H1 (cell line): ENCODE results near the gene OR2J1. TPM values are rescaled to one million over a fixed set of nuclear protein-coding genes. Genes with fewer than 3 reads are reported as not detected.

Source experiments
- CTCF ChIA-PET: fragments of 300-600 bp; sonication (Branson Sonifier 250); formaldehyde crosslinking; loops from one replicate; lab custom pipeline; 2021; ENCODE audit not compliant: partially characterized antibody; lab: Charles Lee
- POLR2A ChIA-PET: fragments of 300-600 bp; sonication (Branson Sonifier 250); formaldehyde crosslinking; loops from one replicate; lab custom pipeline; 2021; ENCODE audit warnings: inconsistent platforms; ENCODE audit not compliant: partially characterized antibody; lab: Charles Lee
- DNase-seq, 2 experiments: peaks; one replicate each; pipeline versions ENCODE4 v3.0.0 to v3.0.0-alpha.2; 2010 to 2022; ENCODE audit warnings: low spot score in 2 of 2, low read depth in 1 of 2, mixed read lengths in 1 of 2
- FAIRE-seq: peaks from 2 replicates; lab custom pipeline; 2011; peaks lifted over from hg19 to GRCh38; lab: Jason Lieb, UNC
- H2AFZ ChIP-seq: 2 replicates; pipeline ENCODE4 v1.8.1; 2012; ENCODE audit warnings: low read length, inconsistent platforms
- H2AK5ac ChIP-seq: 2 replicates; pipeline ENCODE4 v1.6.1; 2013; ENCODE audit warnings: low read depth, low read length
- H2BK120ac ChIP-seq: replicated peaks from 2 replicates; pipeline ENCODE3; 2013; ENCODE audit warnings: low read depth, low read length, inconsistent platforms
- H2BK12ac ChIP-seq: 2 replicates; pipeline ENCODE4 v1.6.1; 2013; ENCODE audit warnings: low read depth, low read length
- H2BK15ac ChIP-seq: 2 replicates; pipeline ENCODE4 v1.6.1; 2013; ENCODE audit warnings: low read length
- H2BK20ac ChIP-seq: 2 replicates; pipeline ENCODE4 v1.6.1; 2013; ENCODE audit warnings: low read length
- H2BK5ac ChIP-seq: 2 replicates; pipeline ENCODE4 v1.6.1; 2013; ENCODE audit warnings: low read depth, low read length
- H3K14ac ChIP-seq: 2 replicates; pipeline ENCODE4 v1.6.1; 2013; ENCODE audit warnings: inconsistent platforms; ENCODE audit not compliant: insufficient read length
- H3K18ac ChIP-seq: 2 replicates; pipeline ENCODE4 v1.6.1; 2013; ENCODE audit warnings: low read length; ENCODE audit errors: extremely low read depth
- H3K23ac ChIP-seq: 2 replicates; pipeline ENCODE4 v1.6.1; 2013; ENCODE audit warnings: inconsistent platforms; ENCODE audit not compliant: insufficient read length
- H3K23me2 ChIP-seq: 2 replicates; pipeline ENCODE4 v1.6.1; 2013; ENCODE audit warnings: low read depth, low read length
- H3K27ac ChIP-seq: 2 replicates; pipeline ENCODE4 v1.6.1; 2011; ENCODE audit warnings: low read depth, low read length, inconsistent platforms
- H3K27me3 ChIP-seq, 4 experiments: replicated peaks in 1 of 4; 1 replicate in 1 of 4; 2 replicates in 3 of 4; pipeline versions ENCODE4 v1.6.1 to v1.8.1; 2011 to 2013; ENCODE audit warnings: low read length in 3 of 4, mild to moderate bottlenecking in 3 of 4, inconsistent platforms in 2 of 4, mixed read lengths in 2 of 4, moderate library complexity in 1 of 4; ENCODE audit not compliant: control insufficient read depth in 3 of 4, insufficient read depth in 3 of 4; ENCODE audit errors: extremely low read depth in 1 of 4
- H3K36me3 ChIP-seq, 4 experiments: 2 replicates each; pipeline versions ENCODE4 v1.6.1 to v1.8.1; 2011 to 2013; ENCODE audit warnings: mild to moderate bottlenecking in 4 of 4, low read length in 3 of 4, moderate library complexity in 2 of 4, control low read depth in 1 of 4, inconsistent platforms in 1 of 4; ENCODE audit not compliant: insufficient read depth in 4 of 4, control insufficient read depth in 2 of 4
- H3K4ac ChIP-seq: replicated peaks from 2 replicates; pipeline ENCODE3; 2013; ENCODE audit warnings: low read length, low read depth, mixed read lengths, inconsistent platforms; ENCODE audit not compliant: insufficient read length
- H3K4me1 ChIP-seq, 4 experiments: replicated peaks in 1 of 4; 1 replicate in 1 of 4; 2 replicates in 3 of 4; pipeline versions ENCODE4 v1.6.1 to v1.8.1; 2011 to 2013; ENCODE audit warnings: low read length in 3 of 4, inconsistent platforms in 2 of 4, mixed read lengths in 1 of 4; ENCODE audit not compliant: insufficient read depth in 4 of 4, control insufficient read depth in 3 of 4
- H3K4me2 ChIP-seq, 2 experiments: 2 replicates each; pipeline versions ENCODE4 v1.6.1 to v1.8.1; 2011 to 2013; ENCODE audit warnings: low read depth in 2 of 2, low read length in 2 of 2, control low read depth in 1 of 2, inconsistent platforms in 1 of 2, mild to moderate bottlenecking in 1 of 2; ENCODE audit not compliant: insufficient read depth in 1 of 2
- H3K4me3 ChIP-seq, 4 experiments: fragments of 200-600, 300-600 bp in 1 of 4; sonication (generic), shearing (Covaris generic), sonication (Bioruptor Twin) in 1 of 4; 2 replicates each; pipeline versions ENCODE4 v1.5.1 to v1.8.1; 2011 to 2016; ENCODE audit warnings: low read length in 4 of 4, low read depth in 3 of 4, control low read depth in 2 of 4, inconsistent platforms in 2 of 4, mild to moderate bottlenecking in 2 of 4, mixed read lengths in 1 of 4, moderate library complexity in 1 of 4; ENCODE audit not compliant: insufficient read depth in 2 of 4; ENCODE audit errors: extremely low read depth in 1 of 4
- H3K56ac ChIP-seq: replicated peaks from 2 replicates; pipeline ENCODE3; 2013; ENCODE audit warnings: low read depth, mild to moderate bottlenecking, mixed read lengths, low read length, inconsistent platforms; ENCODE audit not compliant: insufficient read length
- H3K79me1 ChIP-seq: 2 replicates; pipeline ENCODE4 v1.6.1; 2013; ENCODE audit warnings: low read depth, low read length, control low read depth
- H3K79me2 ChIP-seq, 2 experiments: 2 replicates each; pipeline versions ENCODE4 v1.6.1 to v1.8.1; 2012 to 2013; ENCODE audit warnings: low read length in 2 of 2, mild to moderate bottlenecking in 2 of 2, inconsistent platforms in 1 of 2; ENCODE audit not compliant: insufficient read depth in 2 of 2, control insufficient read depth in 1 of 2
- H3K9ac ChIP-seq, 4 experiments: replicated peaks in 1 of 4; 1 replicate in 1 of 4; 2 replicates in 3 of 4; pipeline versions ENCODE4 v1.6.1 to v1.8.1; 2011 to 2013; ENCODE audit warnings: low read depth in 3 of 4, low read length in 3 of 4, control low read depth in 2 of 4, mild to moderate bottlenecking in 2 of 4, moderate library complexity in 2 of 4, inconsistent platforms in 1 of 4; ENCODE audit errors: extremely low read depth in 1 of 4
- H3K9me3 ChIP-seq, 2 experiments: 2 replicates each; pipeline versions ENCODE4 v1.6.1 to v1.8.1; 2012 to 2013; ENCODE audit warnings: mild to moderate bottlenecking in 2 of 2, moderate library complexity in 2 of 2, control low read depth in 1 of 2, inconsistent platforms in 1 of 2, low read depth in 1 of 2, low read length in 1 of 2, mixed read lengths in 1 of 2; ENCODE audit not compliant: insufficient read depth in 2 of 2
- H4K20me1 ChIP-seq, 2 experiments: replicated peaks in 1 of 2; 2 replicates each; pipeline versions ENCODE3 to v1.8.1; 2011 to 2013; ENCODE audit warnings: inconsistent platforms in 2 of 2, low read length in 2 of 2, mild to moderate bottlenecking in 1 of 2; ENCODE audit not compliant: insufficient read depth in 2 of 2, control insufficient read depth in 1 of 2
- H4K5ac ChIP-seq: 2 replicates; pipeline ENCODE4 v1.6.1; 2013; ENCODE audit warnings: low read length, low read depth, mixed read lengths, inconsistent platforms; ENCODE audit not compliant: insufficient read length
- H4K8ac ChIP-seq: 2 replicates; pipeline ENCODE4 v1.8.0; 2013; ENCODE audit warnings: mild to moderate bottlenecking, moderate library complexity, low read length, inconsistent platforms; ENCODE audit not compliant: insufficient read depth; ENCODE audit errors: extremely low read depth
- H4K91ac ChIP-seq: replicated peaks from 2 replicates; pipeline ENCODE3; 2013; ENCODE audit warnings: low read length, mixed read lengths, inconsistent platforms; ENCODE audit not compliant: insufficient read length
- ASH2L ChIP-seq: fragments of 200-600, 300-600 bp; sonication (generic); IDR thresholded peaks from one replicate; pipeline ENCODE4 v1.7.1; 2017; ENCODE audit warnings: low read length
- CBX5 ChIP-seq: fragments of 300-800, 300-1000 bp; sonication (generic); IDR thresholded peaks from 2 replicates; pipeline ENCODE4 v1.7.1; 2016; ENCODE audit warnings: antibody characterized with exemption, low read length, low read depth
- CEBPB ChIP-seq: IDR thresholded peaks from 2 replicates; pipeline ENCODE4 v1.6.1; 2012; ENCODE audit warnings: low read depth, low read length
- CHD1 ChIP-seq: IDR thresholded peaks from 2 replicates; pipeline ENCODE4 v1.6.1; 2012; ENCODE audit warnings: low read depth, low read length, improper control_type of control experiment
- CTBP2 ChIP-seq: IDR thresholded peaks from 2 replicates; pipeline ENCODE4 v1.7.0; 2011; ENCODE audit warnings: borderline replicate concordance, mild to moderate bottlenecking, moderate library complexity, mixed read lengths, low read length; ENCODE audit not compliant: insufficient read depth, insufficient read length
- HDAC2 ChIP-seq, 2 experiments: fragments of 300-600 bp in 1 of 2; sonication (generic) in 1 of 2; IDR thresholded peaks; 2 replicates each; pipeline ENCODE4 v1.6.1; 2011 to 2012; ENCODE audit warnings: low read depth in 2 of 2, low read length in 2 of 2, mild to moderate bottlenecking in 2 of 2, moderate library complexity in 2 of 2, borderline replicate concordance in 1 of 2, inconsistent platforms in 1 of 2
- JUN ChIP-seq: IDR thresholded peaks from 2 replicates; pipeline ENCODE4 v1.6.1; 2011; ENCODE audit warnings: low read depth, mild to moderate bottlenecking, improper control_type of control experiment, low read length
- KDM5A ChIP-seq: fragments of 200-600 bp; IDR thresholded peaks from 2 replicates; pipeline ENCODE4 v1.7.1; 2012; ENCODE audit warnings: mild to moderate bottlenecking, low read length, inconsistent platforms, mixed read lengths
- NRF1 ChIP-seq: IDR thresholded peaks from 2 replicates; pipeline ENCODE4 v1.6.1; 2011; ENCODE audit warnings: mild to moderate bottlenecking, low read depth, low read length, improper control_type of control experiment
- RFX5 ChIP-seq: IDR thresholded peaks from 2 replicates; pipeline ENCODE4 v1.6.1; 2011; ENCODE audit warnings: low read depth, low read length, improper control_type of control experiment, borderline replicate concordance
- SRF ChIP-seq: IDR thresholded peaks from 2 replicates; pipeline ENCODE4 v1.6.1; 2011; ENCODE audit warnings: mild to moderate bottlenecking, low read depth, low read length, moderate library complexity
- YY1 ChIP-seq: IDR thresholded peaks from 2 replicates; pipeline ENCODE4 v1.6.1; 2011; ENCODE audit warnings: low read depth, mild to moderate bottlenecking, low read length
- WGBS, 2 experiments: shearing (Covaris generic) in 1 of 2; methylation state at CpG; one replicate each; pipeline versions ENCODE4 v1.1.6 to v1.1.7; 2013 to 2015; ENCODE audit warnings: low lambda C conversion rate in 2 of 2, mixed read lengths in 2 of 2, inconsistent platforms in 1 of 2, low coverage in 1 of 2, missing lambda C conversion rate in 1 of 2; ENCODE audit not compliant: insufficient replicate concordance in 2 of 2, insufficient coverage in 1 of 2, insufficient read length in 1 of 2; ENCODE audit errors: extremely low coverage in 1 of 2, missing lambda C conversion rate in 1 of 2; 5-methylcytosine and 5-hydroxymethylcytosine counted together
- polyA plus RNA-seq, 7 experiments: library from polyadenylated mRNA; depleted of rRNA in 3 of 7; stranded (reverse) in 5 of 7; unstranded in 2 of 7; fragments of >200 nt in 5 of 7; fragments of 200-250 nt in 2 of 7; gene quantifications; 1 replicate in 5 of 7; 2 replicates in 1 of 7; 4 replicates in 1 of 7; pipeline versions ENCODE4 v1.2.1 to v1.2.3, GENCODE V29; 2011 to 2013; ENCODE audit warnings: missing spikeins in 2 of 7, mixed read lengths in 2 of 7
- total RNA-seq: library from RNA; stranded (reverse); fragmentation: NEBNext Ultra II Directional; extraction: Animal tissue kit (Norgen Biotek cat#: 25700); gene quantifications from 2 replicates; pipeline ENCODE4 v1.2.1, GENCODE V29; 2021
- TF ChIP-seq, protein P1 (sequence below): IDR thresholded peaks from 2 replicates; pipeline ENCODE4 v1.6.1; 2012; ENCODE audit warnings: inconsistent platforms
- TF ChIP-seq, protein P2 (sequence below): IDR thresholded peaks from 2 replicates; pipeline ENCODE4 v1.6.1; 2011; ENCODE audit warnings: low read length, improper control_type of control experiment

Gene OR2J1
- total and polyA plus RNA-seq, 2 of the 8 experiments (the other 6 are each of a cell fraction or from before 2014, with no cell fraction given), result not detected

- Histone ChIP-seq H2BK15ac (no peak overlapping the region), H3K79me2 (no peaks in the 10 kb centered on the region), H2BK120ac (no peak overlapping the region), H3K4me2 (no peak overlapping the region), H3K9ac (no peak overlapping the region), H3K18ac (no peak overlapping the region), H3K4me1 (no peaks in the 10 kb centered on the region), H3K14ac (no peak overlapping the region), H2BK12ac (no peak overlapping the region), H3K27me3 (no peaks in the 10 kb centered on the region), H2BK20ac (no peak overlapping the region), H3K4me3 (no peak overlapping the region), H4K91ac (no peak overlapping the region), H3K4ac (no peak overlapping the region), H3K23ac (no peak overlapping the region), H3K56ac (no peak overlapping the region), H2AK5ac (no peak overlapping the region), H2AFZ (no peak overlapping the region), H3K79me1 (no peaks in the 10 kb centered on the region), H3K23me2 (no peaks in the 10 kb centered on the region), H3K36me3 (no peaks in the 10 kb centered on the region), H3K9me3 (peaks cover 14 to 15% of the 10 kb centered on the region in 2 experiments), H4K5ac (no peak overlapping the region), H3K27ac (no peak overlapping the region), H4K8ac (no peak overlapping the region), H4K20me1 (no peaks in the 10 kb centered on the region), H2BK5ac (no peak overlapping the region)
- ChIA-PET POLR2A (no interaction called here), CTCF (no interaction called here)
- FAIRE-seq (no peak), DNase-seq (no peak)
- 90% methylated on average over 3 of the region's 3 CpGs; no CpG with 5 or more reads in 1 of the 2 experiments for WGBS, 2 experiments
- TF ChIP-seq CEBPB, result no peak
- TF ChIP-seq CBX5, result no peak
- no peak for TF ChIP-seq JUN
- no peak for TF ChIP-seq HDAC2 (IDR thresholded peaks at IDR 0.05; ENCODE audit: borderline replicate concordance in 1 of 2, low read depth in 2 of 2, low read length in 2 of 2)
- TF ChIP-seq CHD1, result no peak
- TF ChIP-seq SRF, result no peak
- no peak for TF ChIP-seq RFX5
- no peak for TF ChIP-seq YY1
- TF ChIP-seq, protein P1, sequence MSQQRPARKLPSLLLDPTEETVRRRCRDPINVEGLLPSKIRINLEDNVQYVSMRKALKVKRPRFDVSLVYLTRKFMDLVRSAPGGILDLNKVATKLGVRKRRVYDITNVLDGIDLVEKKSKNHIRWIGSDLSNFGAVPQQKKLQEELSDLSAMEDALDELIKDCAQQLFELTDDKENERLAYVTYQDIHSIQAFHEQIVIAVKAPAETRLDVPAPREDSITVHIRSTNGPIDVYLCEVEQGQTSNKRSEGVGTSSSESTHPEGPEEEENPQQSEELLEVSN, result no peak
- no peak for TF ChIP-seq ASH2L
- TF ChIP-seq, protein P2, sequence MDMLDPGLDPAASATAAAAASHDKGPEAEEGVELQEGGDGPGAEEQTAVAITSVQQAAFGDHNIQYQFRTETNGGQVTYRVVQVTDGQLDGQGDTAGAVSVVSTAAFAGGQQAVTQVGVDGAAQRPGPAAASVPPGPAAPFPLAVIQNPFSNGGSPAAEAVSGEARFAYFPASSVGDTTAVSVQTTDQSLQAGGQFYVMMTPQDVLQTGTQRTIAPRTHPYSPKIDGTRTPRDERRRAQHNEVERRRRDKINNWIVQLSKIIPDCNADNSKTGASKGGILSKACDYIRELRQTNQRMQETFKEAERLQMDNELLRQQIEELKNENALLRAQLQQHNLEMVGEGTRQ, result no peak
- no peak for TF ChIP-seq KDM5A
- no peak for TF ChIP-seq CTBP2
- no peak for TF ChIP-seq NRF1
Measured at GRCh38 chr6:29147074-29147473, 47.8 kb downstream of the OR2J1 start.
